Astrocyte of the spinal cord (primary cell): ENCODE results near the gene ADCY1.
"Not testable (repeated sequence)": the region's sequence is repeated elsewhere in the genome, so short reads cannot be mapped to it uniquely, and the experiment has no call there.

Experiments used
- DNase-seq: peaks from one replicate; pipeline ENCODE4 v3.0.0; 2011; ENCODE audit warnings: low read depth, low spot score
- H3K4me3 ChIP-seq: 2 replicates; pipeline ENCODE4 v1.5.1; 2011; ENCODE audit warnings: low read depth, mild to moderate bottlenecking, low read length, moderate library complexity
- in situ Hi-C: cut with HindIII; loops from 2 replicates; pipeline ENCODE4 v1.10.0; 2017; ENCODE audit warnings: low sequenced_read_pairs
- TF ChIP-seq, protein P1 (sequence below): IDR thresholded peaks from 2 replicates; pipeline ENCODE4 v1.5.1; 2012; ENCODE audit warnings: low read depth, mild to moderate bottlenecking, low read length, inconsistent platforms

ADCY1 gene

DNA sequence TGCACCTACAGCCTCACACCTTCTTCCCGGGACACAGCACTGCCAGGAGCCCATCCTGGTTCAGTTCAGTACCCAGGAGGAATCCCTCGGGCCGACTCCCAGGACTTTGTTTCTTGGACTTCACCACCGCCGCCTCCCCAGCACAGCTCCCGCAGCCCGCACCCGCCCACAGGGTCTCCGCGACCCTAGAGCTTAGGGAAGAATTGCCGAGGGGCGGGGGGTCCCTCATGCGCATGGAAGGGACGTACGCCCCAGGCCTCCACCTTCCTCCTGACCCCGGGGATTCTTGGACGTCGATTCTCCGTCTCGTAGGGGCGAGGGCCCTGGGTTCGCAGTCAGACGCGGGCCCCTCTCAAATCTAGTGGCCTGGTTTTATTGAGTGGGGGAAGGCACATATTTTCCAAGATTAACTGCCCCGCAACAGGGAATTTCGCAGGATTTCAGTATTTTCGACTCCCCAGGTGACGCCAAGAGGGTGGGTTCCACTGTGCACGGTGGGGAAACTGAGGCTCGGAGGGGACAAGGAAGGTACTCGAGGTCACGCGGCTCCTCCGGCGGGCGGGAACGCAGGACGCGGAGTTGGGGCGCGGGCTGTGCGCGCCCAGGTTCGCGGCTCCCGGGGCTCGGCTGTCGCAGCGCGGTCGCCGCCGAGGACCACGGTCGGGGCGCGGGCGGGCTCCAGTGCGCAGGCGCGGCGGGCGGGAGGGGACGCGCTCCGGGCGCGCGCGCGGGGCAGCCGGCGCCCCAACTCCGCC, at the start of gene ADCY1:
Gene ADCY1, plus strand, starts transcription at position 708 of the 755 bp plus-strand sequence. CDS start 176 bp downstream, outside the sequence.
- in situ Hi-C loops, result no loop called here
- DNase-seq, result no peak
- TF ChIP-seq, protein P1, sequence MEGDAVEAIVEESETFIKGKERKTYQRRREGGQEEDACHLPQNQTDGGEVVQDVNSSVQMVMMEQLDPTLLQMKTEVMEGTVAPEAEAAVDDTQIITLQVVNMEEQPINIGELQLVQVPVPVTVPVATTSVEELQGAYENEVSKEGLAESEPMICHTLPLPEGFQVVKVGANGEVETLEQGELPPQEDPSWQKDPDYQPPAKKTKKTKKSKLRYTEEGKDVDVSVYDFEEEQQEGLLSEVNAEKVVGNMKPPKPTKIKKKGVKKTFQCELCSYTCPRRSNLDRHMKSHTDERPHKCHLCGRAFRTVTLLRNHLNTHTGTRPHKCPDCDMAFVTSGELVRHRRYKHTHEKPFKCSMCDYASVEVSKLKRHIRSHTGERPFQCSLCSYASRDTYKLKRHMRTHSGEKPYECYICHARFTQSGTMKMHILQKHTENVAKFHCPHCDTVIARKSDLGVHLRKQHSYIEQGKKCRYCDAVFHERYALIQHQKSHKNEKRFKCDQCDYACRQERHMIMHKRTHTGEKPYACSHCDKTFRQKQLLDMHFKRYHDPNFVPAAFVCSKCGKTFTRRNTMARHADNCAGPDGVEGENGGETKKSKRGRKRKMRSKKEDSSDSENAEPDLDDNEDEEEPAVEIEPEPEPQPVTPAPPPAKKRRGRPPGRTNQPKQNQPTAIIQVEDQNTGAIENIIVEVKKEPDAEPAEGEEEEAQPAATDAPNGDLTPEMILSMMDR, result no peak
- H3K4me3 ChIP-seq, result peak within 1 kb of the TSS; percentile 20

DNA sequence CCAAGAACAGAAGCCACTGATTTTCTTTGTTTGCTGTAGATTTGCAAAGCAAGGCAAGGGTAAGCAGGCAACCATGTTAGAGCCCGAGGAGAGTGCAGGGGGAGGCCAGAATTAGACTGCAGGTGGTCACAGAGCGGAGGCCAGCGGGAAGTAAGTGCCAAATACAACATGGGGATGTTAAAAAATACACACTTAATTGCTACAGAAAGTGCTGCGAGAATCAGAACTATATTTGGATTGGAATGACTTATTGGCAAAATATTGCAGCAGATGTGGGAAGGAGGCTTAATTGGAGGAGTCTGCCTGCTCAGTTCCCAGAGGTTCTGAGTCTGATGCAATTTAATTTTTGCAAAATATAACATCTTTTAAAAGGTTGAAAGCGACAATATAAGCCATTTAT, 49.7 kb upstream of the ADCY1 start:
- in situ Hi-C loops, result no loop called here
- no peak for DNase-seq
- H3K4me3 ChIP-seq, result no peak overlapping the region
- TF ChIP-seq, protein P1, result no peak

- no peak overlapping the region for H3K4me3 ChIP-seq
- TF ChIP-seq, protein P1, result no peak
- no peak for DNase-seq
- in situ Hi-C loops, result no loop called here
Observed at GRCh38 chr7:45525057-45525456, 49.1 kb upstream of the ADCY1 start.

- in situ Hi-C loops, result no loop called here
- H3K4me3 ChIP-seq, result no peak overlapping the region
- TF ChIP-seq, protein P1, result no peak
Observed at GRCh38 chr7:45543473-45543872, 30.7 kb upstream of the ADCY1 start.

GRCh38 chr7:45545105-45545710, 29.0 kb upstream of the ADCY1 start:
- in situ Hi-C loops, result not testable (repeated sequence)

More at GRCh38 chr7:45543473-45543872, 30.7 kb upstream of the ADCY1 start:
- no peak for DNase-seq

DNA sequence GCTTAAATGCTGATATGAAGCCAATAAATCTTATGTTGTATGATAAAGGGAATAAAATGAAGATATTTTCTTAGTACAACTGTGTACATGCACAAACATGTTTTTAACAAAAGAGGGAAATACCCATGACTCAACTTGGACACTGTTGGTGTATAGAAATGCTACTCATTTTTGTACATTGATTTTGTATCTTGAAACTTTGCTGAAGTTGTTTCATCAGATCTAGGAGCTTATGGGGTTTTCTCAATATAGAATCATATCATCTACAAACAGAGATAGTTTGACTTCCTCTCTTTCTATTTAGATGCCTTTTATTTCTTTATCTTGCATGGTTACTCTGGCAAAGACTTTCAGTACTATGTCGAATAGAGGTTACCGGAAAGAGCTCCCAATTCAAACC, 25.3 kb upstream of the ADCY1 start:
- in situ Hi-C loops, DNase-seq, H3K4me3 ChIP-seq: not testable (repeated sequence)

More at GRCh38 chr7:45545105-45545710, 29.0 kb upstream of the ADCY1 start:
- H3K4me3 ChIP-seq, DNase-seq: not testable (repeated sequence)

DNA sequence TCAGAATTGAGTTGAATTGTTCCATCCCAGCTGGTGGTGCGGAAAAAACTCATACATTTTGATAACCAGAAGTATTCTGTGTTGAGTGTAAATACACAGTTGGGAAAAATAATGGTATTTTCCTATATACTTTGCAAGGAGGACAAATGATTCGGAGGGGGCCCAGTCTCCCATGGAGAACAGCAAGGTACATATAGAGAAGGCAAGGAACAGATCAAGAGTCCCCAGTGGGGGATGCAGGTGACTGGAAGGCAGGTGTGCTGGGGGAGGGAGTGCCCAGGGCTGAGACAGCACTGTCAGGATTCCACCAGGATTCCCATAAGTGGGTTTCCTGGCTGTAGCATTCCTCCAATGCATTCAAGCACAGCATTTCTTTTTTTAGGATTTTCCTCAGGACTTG, 10.8 kb upstream of the ADCY1 start:
- no peak overlapping the region for H3K4me3 ChIP-seq
- TF ChIP-seq, protein P1, result no peak
- no peak for DNase-seq
- in situ Hi-C loops, result no loop called here
